T47D (cell line): ENCODE results near the gene SEC23IP.
A peak's percentile ranks its signal among the peaks of the same experiment; 100 is the strongest.
"Not testable (repeated sequence)": the region's sequence is repeated elsewhere in the genome, so short reads cannot be mapped to it uniquely, and the experiment has no call there.

Source experiments
- DNase-seq, 2 experiments: peaks; one replicate each; pipeline versions ENCODE4 v3.0.0 to v3.0.0-alpha.2; 2011 to 2012; ENCODE audit warnings: low read depth in 1 of 2, low spot score in 1 of 2
- JUND ChIP-seq: IDR thresholded peaks from 2 replicates; pipeline ENCODE4 v1.6.1; 2012; ENCODE audit warnings: low read depth
- in situ Hi-C: cut with HindIII; loops from 2 replicates; pipeline ENCODE4 v1.10.0; 2016; ENCODE audit warnings: low sequenced_read_pairs, low pct_unique_long_range_greater_than_20kb

Gene SEC23IP

DNA sequence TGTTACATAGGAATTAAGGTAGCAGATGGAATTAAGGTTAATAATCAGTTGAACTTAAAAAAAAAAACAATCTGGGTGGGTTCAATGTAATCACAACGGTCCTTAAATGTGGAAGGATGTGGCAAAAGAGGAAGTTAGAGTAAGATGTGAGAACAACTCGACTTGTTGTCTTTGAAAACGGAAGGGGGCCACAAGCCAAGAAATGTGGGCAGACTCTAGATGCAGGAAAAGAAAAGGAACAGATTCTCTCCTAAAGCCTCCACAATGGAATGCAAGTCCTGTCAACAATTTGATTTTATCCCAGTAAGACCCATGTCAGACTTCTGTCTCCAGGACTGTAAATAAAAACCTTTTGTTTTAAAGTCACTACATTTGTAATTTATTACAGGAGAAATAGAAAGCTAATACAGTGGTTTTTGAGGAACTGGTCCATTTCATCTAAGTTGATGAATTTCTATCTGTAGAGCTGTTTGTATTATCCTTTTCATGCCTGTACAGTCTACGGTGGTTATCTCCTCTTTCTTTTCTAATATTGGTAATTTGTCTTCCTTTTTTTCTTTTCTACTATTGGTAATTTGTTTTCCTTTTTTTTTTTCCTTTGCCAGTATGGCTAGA is 28.5 kb upstream of the SEC23IP start:
- no peak for TF ChIP-seq JUND
- in situ Hi-C loops: no loop called here
- no peak for DNase-seq

GRCh38 chr10:119865699-119866240 is 26.8 kb upstream of the SEC23IP start:
- TF ChIP-seq JUND: no peak
- in situ Hi-C loops: no loop called here
- no peak for DNase-seq

DNA sequence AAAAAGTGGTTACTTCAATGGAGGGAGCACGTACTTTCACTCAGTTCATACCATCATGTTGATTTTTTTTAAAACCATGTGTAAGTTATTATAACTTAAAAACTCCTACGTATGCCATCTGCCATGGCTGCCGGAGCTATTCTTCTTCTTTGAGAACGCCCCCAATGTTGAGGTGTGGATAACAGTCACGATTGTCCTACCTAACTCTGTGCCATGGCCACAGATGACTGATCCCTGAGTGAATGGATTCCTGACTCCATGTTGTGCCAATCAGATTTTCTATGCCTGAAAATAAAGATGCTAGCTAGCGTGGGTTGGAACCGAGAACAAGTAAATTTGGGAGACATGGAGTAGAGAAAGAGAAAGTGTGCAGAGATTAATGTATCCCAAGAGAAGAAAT is 25.2 kb upstream of the SEC23IP start:
- in situ Hi-C loops: no loop called here
- no peak for DNase-seq
- TF ChIP-seq JUND: no peak

- DNase-seq, in situ Hi-C loops: not testable (repeated sequence)
Observed at GRCh38 chr10:119869398-119869797, 23.1 kb upstream of the SEC23IP start.

- in situ Hi-C loops: no loop called here
- DNase-seq: peak in 1 of 2 experiments; percentile 59
- no peak for TF ChIP-seq JUND
Observed at GRCh38 chr10:119871881-119872609, 20.5 kb upstream of the SEC23IP start.

GRCh38 chr10:119872610-119872859 is 20.0 kb upstream of the SEC23IP start, which contains the start of gene MCMBP:
Gene MCMBP (minus strand): TSS chr10:119872843. CDS start chr10:119872584, 259 bp downstream.
- DNase-seq: no peak
- TF ChIP-seq JUND: no peak
- in situ Hi-C loops: no loop called here

DNA sequence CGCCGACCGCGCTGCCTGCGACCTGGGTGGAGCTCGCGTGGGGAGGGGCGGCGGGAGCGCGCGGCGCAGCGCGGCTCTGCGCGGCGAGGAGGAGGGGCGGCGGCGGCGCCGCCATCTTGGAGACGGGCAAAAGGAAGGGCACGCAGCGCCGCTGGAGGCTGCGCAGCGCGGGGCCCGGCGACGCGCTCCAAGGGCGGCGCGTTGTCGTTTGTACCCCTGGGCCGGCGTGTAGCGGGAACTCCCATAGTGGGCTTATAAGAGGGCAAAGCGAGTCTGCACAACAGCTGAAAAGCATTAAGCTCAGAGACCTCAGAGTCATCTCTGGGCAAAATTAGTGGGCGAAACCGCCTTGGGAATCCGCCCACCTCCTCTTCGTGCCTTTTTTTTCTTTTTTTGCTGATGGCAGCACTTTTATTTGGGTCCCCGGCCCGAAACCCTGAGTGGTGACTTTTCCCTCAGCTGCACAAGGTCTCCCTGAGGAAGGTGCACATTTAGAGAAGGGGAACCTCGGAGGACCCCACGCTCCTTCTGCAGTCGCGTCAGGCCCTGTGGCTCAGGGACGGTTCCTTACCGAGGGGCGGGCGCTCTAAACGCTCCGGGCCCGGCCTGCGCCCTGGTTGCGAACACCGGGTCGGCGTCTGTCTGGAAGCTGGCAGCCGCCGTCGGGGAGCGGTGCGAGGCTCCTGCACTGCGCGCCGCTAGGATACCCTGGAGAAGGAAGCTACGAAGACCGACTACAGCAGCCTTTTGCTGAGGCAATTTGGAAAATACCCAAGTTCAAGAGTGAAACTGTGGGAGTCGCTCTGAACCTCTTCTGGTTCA is 19.5 kb upstream of the SEC23IP start:
- in situ Hi-C loops: no loop called here
- DNase-seq: peak; percentile 39 to 86
- no peak for TF ChIP-seq JUND

GRCh38 chr10:119878524-119878923 is 14.0 kb upstream of the SEC23IP start:
- in situ Hi-C loops: no loop called here
- TF ChIP-seq JUND: no peak
- no peak for DNase-seq

DNA sequence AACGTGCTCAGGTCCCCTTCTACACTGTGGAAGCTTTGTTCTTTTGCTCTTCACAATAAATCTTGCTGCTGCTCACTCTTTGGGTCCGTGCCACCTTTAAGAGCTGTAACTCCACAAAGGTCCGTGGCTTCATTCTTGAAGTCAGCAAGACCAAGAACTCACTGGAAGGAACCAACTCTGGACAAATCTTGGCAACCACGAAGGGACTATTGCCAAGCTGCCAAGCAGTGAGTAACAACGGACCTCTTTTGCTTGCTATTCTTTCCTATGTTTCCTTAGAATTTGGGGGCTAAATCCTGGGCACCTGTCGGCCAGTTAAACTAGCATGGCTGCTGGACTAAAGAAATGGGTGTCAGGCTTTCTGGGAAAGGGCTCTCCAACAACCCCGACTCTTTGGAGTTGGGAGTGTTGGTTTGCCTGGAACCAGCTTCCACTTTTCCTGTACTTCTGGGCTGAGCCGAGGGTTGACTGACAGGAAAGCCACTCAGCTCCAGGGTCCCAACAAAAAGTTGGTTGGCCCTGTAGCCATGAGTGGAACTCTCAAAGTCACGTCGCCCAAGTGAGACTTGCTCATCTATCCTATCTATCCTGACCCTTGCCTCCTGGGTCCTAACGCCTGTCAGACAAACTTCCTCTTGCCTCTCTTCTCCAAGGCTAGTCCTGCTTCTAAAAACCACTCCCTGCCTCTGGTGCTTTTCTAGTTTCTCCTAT is 8.5 kb upstream of the SEC23IP start:
- in situ Hi-C loops, DNase-seq: not testable (repeated sequence)

DNA sequence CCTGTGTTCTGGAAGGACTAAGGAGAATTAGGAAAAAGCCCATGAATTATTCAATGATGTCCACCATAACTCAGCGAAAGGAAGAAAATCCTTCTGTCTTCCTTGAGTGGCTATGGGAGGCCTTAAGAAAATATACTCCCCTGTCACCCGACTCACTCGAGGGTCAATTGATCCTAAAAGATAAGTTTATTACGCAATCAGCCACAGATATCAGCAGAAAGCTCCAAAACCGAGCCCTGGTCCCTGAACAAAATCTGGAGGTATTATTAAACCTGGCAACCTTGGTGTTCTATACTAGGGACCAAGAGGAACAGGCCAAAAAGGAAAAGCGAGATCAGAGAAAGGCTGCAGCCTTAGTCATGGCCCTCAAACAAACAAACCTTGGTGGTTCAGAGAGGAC is 6.5 kb upstream of the SEC23IP start:
- DNase-seq, in situ Hi-C loops: not testable (repeated sequence)

DNA sequence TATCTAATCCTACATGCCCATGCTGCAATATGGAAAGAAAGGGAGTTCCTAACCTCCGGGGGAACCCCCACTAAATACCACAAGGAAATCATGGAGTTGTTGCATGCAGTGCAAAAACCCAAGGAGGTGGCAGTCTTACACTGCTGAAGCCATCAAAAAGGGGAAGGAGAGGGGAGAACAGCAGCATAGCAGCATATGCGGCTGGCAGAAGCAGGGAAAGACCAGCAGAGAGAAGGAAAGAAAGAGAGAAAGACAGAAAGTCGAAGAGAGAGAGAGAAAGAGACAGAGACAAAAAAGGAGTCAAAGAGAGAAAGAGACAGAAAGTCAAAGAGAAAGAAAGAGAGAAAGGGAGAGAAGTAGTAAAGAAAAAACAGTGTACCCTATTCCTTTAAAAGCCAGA is 3.8 kb upstream of the SEC23IP start:
- in situ Hi-C loops, DNase-seq: not testable (repeated sequence)

DNA sequence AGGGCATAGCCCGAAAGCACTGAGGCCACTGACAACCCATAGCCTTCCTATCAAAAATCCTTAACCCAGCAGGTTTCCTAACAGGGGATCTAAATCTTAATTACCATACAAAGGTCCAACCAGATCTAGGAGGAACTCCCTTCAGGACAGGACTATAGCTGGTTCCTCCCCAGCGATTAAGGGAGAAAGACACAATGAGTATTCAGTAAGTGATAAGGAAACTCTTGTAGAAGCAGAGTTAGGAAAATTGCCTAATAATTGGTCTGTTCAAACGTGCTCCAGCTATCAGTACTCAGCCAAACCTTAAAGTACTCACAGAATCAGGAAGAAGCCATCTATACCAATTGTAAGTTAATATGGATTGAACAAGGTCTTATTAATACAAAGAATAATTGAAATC is 3.3 kb upstream of the SEC23IP start:
- DNase-seq, in situ Hi-C loops: not testable (repeated sequence)

DNA sequence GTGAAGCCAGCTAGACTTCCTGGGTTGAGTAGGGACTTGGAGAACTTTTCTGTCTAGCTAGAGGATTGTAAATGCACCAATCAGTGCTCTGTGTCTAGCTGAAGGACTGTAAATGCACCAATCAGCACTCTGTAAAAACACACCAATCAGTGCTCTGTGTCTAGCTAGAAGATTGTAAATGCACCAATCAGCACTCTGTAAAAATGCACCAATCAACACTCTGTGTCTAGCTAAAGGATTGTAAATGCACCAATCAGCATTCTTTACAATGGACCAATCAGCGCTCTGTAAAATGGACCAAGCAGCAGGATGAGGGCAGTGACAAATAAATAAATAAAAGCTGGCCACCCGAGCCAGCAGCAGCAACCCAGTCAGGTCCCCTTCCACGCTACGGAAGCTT is 2.2 kb upstream of the SEC23IP start:
- in situ Hi-C loops, DNase-seq: not testable (repeated sequence)

DNA sequence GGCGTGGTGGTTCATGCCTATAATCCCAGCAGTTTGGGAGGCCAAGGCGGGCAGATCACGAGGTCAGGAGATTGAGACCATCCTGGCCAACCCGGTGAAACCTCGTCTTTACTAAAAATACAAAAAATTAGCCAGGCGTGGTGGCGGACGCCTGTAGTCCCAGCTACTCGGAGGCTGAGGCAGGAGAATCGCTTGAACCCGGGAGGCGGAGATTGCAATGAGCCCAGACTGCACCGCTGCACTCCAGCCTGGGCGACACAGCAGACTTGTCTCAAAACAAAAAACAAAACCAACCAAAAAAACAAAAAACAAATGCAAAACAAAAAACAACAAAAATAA is 712 bp upstream of the SEC23IP start:
- DNase-seq, in situ Hi-C loops: not testable (repeated sequence)
